Cardiac fibroblast (primary cell): ENCODE measurements around the gene FRA10AC1.

Experiments
- DNase-seq, 2 donors: peaks; one replicate each; pipeline versions ENCODE4 v3.0.0 to v3.0.0-alpha.2; 2010; ENCODE audit warnings: low read depth in 2 of 2
- H3K4me3 ChIP-seq, 2 donors: replicated peaks in 1 of 2; 1 replicate in 1 of 2; 2 replicates in 1 of 2; pipeline ENCODE4 v1.5.1; 2011; ENCODE audit warnings: low read depth in 2 of 2, low read length in 2 of 2, mild to moderate bottlenecking in 2 of 2, moderate library complexity in 1 of 2
- TF ChIP-seq, protein P1 (sequence below): IDR thresholded peaks from one replicate; pipeline ENCODE4 v1.5.1; 2011; ENCODE audit warnings: low read depth, mild to moderate bottlenecking, low read length, inconsistent platforms

Gene FRA10AC1

DNA sequence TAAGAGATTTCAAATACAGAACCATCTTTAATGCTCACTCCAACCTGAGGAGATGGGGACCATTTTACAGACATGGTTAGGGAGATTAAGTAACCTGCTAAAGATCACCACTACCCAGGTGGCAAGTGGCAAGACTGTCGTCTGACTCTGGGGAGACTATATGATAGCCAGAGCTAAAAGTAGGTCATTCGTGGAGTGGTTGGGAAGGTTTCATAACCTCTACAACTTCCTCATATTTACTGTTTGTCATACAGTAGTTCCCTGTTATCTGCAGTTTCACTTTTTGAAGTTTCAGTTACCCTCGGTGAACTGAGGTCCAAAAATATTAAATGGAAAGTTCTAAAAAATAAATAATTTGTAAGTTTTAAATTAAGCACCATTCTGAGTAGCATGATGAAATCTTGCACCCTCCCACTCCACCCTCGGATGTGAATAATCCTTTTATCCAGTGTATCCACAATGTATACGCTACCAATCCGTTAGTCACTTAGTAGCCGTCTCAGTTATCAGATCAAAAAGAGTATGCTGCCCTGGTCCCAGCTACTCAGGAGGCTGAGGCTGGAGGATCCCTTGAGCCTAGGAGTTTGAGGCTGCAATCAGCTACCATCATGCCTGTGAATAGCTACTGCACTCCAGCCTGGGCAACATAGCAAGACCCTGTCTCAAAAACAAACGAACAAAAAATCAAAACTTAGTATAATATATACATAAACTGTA is 40.4 kb upstream of the FRA10AC1 start:
- DNase-seq: peak in 1 of 2 donors; percentile 2
- TF ChIP-seq, protein P1, sequence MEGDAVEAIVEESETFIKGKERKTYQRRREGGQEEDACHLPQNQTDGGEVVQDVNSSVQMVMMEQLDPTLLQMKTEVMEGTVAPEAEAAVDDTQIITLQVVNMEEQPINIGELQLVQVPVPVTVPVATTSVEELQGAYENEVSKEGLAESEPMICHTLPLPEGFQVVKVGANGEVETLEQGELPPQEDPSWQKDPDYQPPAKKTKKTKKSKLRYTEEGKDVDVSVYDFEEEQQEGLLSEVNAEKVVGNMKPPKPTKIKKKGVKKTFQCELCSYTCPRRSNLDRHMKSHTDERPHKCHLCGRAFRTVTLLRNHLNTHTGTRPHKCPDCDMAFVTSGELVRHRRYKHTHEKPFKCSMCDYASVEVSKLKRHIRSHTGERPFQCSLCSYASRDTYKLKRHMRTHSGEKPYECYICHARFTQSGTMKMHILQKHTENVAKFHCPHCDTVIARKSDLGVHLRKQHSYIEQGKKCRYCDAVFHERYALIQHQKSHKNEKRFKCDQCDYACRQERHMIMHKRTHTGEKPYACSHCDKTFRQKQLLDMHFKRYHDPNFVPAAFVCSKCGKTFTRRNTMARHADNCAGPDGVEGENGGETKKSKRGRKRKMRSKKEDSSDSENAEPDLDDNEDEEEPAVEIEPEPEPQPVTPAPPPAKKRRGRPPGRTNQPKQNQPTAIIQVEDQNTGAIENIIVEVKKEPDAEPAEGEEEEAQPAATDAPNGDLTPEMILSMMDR: no peak
- H3K4me3 ChIP-seq: no peak overlapping the region

DNA sequence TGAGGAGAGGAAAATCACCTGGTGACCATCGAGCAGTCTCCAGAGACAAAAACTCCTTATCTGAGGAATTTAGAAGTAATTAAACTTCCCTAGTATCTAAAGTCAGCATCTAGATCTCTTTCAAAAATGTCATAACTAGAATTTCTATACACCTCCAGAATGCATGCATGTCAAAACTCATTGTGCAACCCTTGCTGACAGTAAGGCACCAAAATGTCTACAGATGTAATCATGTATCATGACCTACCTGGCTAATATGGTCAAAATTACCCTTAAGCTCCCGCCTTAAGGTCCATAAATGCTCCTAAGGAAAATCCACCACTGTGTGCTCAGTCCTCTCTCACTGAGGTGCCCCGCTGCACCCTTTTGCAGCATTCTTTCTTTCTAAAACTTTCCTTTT is 39.0 kb upstream of the FRA10AC1 start:
- TF ChIP-seq, protein P1: no peak
- DNase-seq: no peak
- no peak overlapping the region for H3K4me3 ChIP-seq

DNA sequence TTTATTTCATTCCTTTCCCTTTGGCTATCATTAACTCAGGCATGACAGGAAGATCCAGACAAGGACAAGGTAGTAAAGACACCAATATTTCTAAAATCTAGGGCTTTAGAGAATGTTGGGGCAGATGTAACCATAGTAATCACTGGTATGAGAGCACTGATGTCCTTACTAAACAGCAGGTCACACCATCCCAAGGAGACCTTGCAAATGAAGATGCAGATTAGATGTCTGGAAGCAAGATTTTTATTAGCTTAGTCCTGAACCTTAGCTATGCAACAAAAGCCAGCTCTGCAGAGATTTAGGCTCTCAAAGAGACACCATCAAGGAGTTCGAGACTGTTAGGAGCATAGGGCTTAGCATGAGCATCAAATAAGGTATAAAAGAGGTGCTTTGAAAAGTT is 23.6 kb upstream of the FRA10AC1 start:
- no peak for DNase-seq

DNA sequence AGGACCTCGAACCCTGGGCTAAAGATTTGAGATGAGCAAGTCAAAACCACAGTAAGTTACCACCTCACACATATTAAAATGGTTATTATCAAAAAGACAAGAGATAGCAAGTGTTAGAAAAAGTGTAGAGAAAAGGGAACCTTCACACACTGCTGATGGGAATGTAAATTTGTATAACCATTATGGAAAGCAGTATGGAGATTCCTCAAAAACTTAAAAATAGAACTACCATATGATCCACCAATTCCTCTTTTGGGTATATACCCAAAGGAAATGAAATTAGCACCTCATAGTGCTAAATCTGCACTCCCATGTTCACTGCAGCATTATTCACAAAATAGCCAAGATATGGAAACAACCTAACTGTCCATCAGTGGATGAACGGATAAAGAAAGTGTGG is 20.8 kb upstream of the FRA10AC1 start:
- H3K4me3 ChIP-seq: no peak overlapping the region
- no peak for DNase-seq
- TF ChIP-seq, protein P1: no peak

More for the DNA sequence above, 23.6 kb upstream of the FRA10AC1 start:
- TF ChIP-seq, protein P1: no peak
- H3K4me3 ChIP-seq: no peak overlapping the region

DNA sequence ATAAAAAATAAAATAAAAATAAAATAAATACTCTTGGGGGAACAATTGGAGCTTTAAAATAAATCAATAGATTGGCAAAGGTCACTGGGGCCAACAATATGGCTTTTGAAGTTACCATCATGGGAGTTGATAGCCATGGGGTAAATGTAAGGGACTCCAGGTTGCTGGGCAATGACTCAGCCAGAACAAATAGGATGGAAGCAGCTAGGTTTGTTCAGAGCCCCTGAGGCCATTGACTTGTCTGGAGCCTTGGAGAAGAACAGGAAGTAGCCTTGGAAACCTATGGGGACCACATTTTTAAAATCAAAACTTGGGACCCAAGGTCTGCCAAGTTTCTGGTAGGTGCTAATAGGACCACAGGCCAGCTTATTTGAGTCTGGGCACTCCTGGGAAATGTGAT is 20.2 kb upstream of the FRA10AC1 start:
- TF ChIP-seq, protein P1: no peak
- H3K4me3 ChIP-seq: no peak overlapping the region
- no peak for DNase-seq

DNA sequence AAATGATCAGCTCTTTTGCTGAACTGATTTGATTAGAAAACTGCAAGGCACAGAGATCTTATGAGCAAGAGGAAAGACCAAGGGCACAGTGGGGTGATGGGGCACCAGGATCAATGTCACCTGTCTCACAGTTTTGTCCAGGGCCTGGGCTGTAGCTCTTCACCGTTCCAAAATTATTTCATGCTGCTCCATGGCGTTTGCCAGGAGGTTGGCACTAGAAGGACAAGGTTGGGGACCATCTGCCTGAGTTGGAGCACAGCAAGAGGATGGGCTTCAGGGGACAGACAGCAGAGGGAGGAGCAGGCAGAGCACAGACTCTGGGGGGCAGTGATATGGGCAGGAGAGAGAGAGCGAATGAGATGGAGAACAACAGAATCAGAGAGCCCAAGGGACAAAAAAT is 17.5 kb upstream of the FRA10AC1 start:
- no peak for DNase-seq
- no peak overlapping the region for H3K4me3 ChIP-seq
- TF ChIP-seq, protein P1: no peak
